HG02571 (cell line): ENCODE data around the gene SYNPO2.
"Not testable (repeated sequence)": the region's sequence is repeated elsewhere in the genome, so short reads cannot be mapped to it uniquely, and the experiment has no call there.

ENCODE experiments used
- ATAC-seq: cut with Tn5 transposase; IDR thresholded peaks from one replicate; pipeline ENCODE4 v1.9.1; 2021; ENCODE audit warnings: mild to moderate bottlenecking, moderate library complexity; ENCODE audit not compliant: unreplicated experiment

SYNPO2 gene

DNA sequence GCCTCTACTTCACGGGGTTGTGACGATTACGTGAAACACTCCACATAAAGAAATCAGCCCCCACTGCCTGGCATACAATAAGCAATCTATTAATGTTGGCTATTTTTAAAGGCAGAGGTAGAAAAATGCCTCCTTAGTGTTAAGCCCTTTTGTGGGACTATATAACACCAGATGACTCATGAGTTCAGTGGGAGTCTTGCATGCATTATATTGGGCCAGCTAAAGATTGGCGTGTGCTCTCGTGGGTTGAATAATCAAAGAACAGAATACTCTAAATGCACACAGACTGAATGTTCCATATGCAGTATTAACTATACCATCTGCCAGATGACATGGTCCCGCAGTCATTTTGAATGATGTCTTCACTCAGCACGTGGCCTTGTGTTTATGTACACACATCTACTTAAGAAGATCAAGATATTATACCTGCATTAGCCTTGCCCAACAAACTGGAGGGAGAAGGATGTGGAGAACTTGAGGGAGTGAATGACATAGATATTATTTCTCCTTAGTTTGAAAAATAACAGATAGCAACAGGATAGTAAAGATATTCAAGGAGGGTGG, 162.0 kb downstream of the SYNPO2 start:
- ATAC-seq: no peak

GRCh38 chr4:119053245-119053644, 164.6 kb downstream of the SYNPO2 start:
- no peak for ATAC-seq

GRCh38 chr4:119053997-119054396, 165.3 kb downstream of the SYNPO2 start:
- ATAC-seq: no peak

DNA sequence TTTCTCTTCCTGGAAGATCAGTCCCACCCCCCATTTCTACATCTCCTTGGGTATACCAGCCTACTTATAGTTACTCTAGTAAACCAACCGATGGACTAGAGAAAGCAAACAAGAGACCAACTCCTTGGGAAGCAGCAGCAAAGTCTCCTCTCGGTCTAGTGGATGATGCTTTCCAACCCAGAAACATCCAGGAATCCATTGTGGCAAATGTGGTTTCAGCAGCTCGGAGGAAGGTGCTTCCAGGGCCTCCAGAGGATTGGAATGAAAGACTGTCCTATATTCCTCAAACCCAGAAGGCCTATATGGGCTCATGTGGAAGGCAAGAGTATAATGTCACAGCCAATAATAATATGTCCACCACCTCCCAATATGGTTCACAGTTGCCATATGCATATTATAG, 168.8 kb downstream of the SYNPO2 start:
- no peak for ATAC-seq

DNA sequence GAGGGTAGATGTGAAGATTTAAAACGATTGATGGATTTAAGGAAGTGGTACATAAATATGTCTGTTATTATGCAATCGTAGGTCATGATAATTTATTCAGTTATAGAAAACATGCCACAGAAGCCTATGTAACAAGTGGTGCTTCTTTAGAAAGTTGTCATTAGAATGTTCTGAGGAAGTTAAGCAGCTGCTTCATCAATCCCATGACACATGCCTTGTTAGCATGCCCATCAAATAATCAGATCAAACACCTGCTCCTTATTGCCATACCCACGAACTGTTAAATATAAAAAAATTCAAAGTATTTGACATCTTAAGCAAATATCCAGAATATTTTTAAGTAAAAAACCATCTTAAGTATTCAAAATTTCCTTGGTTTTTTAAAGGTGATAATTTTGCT, 170.6 kb downstream of the SYNPO2 start:
- no peak for ATAC-seq

DNA sequence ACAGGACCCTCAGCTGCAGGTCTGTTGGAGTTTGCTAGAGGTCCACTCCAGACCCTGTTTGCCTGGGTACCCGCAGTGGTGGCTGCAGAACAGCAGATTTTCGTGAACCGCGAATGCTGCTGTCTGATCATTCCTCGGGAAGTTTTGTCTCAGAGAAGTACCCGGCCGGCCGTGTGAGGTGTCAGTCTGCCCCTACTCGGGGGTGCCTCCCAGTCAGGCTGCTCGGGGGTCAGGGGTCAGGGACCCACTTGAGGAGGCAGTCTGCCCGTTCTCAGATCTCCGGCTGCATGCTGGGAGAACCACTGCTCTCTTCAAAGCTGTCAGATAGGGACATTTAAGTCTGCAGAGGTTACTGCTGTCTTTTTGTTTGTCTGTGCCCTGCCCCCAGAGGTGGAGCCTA, 178.5 kb downstream of the SYNPO2 start:
- ATAC-seq: not testable (repeated sequence)

- not testable (repeated sequence) for ATAC-seq
Observed at GRCh38 chr4:119067670-119068360, 179.2 kb downstream of the SYNPO2 start.

GRCh38 chr4:119068529-119068962, 179.9 kb downstream of the SYNPO2 start:
- no peak for ATAC-seq

- no peak for ATAC-seq
Observed at GRCh38 chr4:119070301-119070700, 181.6 kb downstream of the SYNPO2 start.

GRCh38 chr4:119080721-119081541, 192.3 kb downstream of the SYNPO2 start:
- no peak for ATAC-seq

GRCh38 chr4:119081542-119081859, 192.8 kb downstream of the SYNPO2 start:
- ATAC-seq: no peak

DNA sequence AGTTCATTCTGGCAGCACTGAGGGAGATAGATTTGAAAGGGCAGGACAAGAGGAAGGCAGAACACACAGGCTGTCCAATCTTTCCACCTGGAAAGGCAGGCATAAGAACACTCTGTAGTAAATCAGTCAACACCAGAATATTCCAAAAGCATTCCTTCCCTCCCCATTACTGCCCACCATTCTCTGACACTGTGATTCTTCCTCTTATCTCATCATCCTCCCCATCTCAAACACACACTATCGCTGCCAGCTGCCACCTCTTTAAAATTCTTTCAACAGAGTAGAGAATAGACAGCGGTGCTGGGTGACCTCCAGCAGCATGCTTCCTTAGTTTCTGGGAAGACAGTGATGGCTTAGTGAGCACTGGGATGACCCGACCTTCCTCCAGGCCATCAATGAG, 193.3 kb downstream of the SYNPO2 start:
- no peak for ATAC-seq

DNA sequence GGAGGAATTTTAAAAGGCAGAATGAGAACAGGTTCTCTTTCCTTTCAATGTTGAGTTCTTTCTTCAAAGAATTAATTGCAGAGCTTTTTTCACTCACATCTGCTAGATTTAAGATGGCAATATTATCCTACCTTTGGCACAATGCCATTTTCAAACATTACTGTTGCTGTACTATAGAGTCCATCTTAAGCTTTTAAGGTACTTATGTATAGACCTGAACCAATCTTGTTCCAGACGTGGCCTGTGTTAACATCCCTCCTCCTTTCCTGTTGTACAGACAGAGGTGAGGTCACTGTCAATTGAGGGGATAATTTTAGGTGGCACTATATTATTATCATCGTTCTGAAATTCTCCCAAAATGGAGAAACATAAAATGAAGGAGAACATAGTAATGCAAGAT, 194.0 kb downstream of the SYNPO2 start:
- no peak for ATAC-seq

DNA sequence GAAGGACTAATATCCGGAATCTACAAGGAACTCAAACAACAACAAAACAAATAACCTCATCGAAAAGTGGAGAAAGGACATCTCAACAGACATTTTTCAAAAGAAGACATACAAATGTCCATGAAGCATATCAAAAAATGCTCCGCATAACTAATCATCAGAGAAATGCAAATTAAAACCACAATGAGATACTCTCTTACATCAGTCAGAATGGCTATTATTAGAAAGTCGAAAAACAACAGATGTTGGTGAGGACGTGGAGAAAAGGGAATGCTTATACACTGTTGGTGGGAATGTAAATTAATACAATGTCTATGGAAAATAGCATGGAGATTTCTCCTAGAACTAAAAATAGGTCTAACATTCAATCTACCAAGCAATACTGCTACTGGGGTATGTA, 195.9 kb downstream of the SYNPO2 start:
- no peak for ATAC-seq

- no peak for ATAC-seq
Observed at GRCh38 chr4:119087121-119087520, 198.5 kb downstream of the SYNPO2 start.

DNA sequence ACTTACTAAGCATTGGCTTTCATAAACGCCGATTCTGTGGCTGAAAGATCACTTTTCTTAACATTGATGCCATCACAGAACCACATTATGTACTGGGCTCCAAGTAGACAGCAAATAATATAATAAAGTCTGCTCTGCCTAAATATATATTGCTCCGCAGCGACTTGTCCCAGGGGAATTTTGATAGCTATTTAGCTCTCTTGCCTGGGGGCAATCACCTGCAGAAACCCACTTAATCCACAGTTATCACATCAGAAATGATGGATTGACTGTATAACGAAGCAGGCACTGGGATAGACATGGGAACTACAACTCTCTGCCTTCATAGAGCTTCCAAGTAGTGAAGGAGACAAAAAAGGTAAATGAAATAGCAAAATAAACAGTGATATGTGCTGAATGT, 199.0 kb downstream of the SYNPO2 start:
- no peak for ATAC-seq

GRCh38 chr4:119093042-119093827, 204.6 kb downstream of the SYNPO2 start:
- no peak for ATAC-seq

DNA sequence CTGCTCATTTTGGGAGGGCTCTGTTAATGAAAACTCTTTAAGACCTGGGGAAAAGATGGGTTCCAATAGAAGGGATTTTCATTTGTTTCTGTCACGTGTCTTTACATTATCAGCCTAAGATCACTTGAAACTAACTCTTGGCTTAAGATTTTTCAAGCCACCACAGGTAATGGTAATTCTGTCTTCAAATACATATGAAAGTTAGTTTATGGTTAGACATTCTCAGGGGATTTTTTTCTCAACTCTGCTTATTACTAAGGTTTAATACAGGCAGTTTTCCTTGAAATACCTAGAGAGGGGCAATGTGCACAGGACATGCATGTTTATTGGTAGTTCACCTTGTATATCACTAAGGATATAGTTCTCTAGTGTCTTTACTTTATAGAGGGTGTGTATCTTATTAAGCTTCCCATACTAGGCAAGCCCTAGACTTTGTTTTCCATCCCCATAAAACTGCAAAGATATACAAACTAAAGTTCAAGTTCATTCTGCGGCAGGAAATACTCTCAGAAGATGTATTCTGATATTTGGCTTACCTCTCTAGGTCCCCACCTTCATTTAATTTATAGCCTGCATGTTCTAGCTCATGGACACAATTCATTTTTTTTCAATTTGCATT, 208.7 kb downstream of the SYNPO2 start:
- ATAC-seq: no peak

DNA sequence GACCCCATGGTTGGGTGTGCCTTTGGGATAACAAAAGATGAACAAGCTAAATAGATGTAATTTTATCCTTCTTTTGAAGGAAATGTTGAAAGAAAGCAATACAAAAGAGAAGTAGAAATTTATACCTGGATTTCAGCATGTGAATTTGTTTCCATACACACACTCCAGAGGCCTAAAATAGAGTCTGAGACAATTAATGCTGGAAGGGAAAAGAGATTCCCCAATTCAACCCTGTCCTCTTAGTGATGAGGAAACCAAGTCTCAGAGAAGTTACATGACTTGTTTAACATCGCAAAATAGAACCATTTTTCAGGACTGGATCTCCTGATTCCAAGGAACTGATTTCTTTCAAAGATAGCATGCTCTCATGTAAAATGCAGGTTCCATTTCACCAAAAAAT, 209.7 kb downstream of the SYNPO2 start:
- no peak for ATAC-seq

DNA sequence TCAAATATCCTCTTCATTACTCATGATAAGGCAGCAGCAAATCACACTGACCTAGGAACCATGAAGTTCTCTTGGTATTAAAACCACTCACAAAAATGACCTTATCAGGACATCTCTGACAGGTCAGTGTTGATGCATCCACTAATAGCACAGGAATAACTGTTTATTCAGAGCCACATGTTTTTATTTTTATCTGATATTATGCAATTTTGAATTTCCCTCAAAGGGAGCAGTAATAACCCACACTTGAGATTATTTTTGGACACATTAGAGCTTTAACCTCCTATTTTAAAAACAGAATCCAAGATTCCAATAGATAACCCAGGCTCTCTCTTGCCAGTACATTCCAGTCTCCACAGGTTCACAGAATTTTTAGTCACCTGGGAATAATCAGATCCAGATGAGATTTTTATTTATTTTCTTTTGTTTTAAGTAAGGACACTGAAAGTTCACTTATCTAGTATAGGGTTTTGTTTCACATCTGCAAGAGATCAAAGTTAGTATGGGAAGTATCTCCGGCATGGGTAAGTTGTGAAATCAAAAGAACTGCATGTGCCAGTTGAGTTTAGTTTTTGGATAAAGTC, 210.7 kb downstream of the SYNPO2 start:
- no peak for ATAC-seq

- ATAC-seq: no peak
Observed at GRCh38 chr4:119100655-119101054, 212.0 kb downstream of the SYNPO2 start.
